PFSK-1 (cell line): Measurements from ENCODE around the gene ECD.

Experiments
- FOXP2 ChIP-seq: optimal IDR thresholded peaks from 2 replicates; pipeline ENCODE3; 2011; ENCODE audit warnings: borderline replicate concordance, control low read depth, inconsistent platforms; ENCODE audit not compliant: insufficient read depth; ENCODE audit errors: extremely low read length, extremely low read depth
- POLR2AphosphoS5 ChIP-seq: IDR thresholded peaks from 2 replicates; pipeline ENCODE4 v1.6.1; 2012; ENCODE audit warnings: low read depth, mild to moderate bottlenecking, control low read depth, low read length, moderate library complexity
- REST ChIP-seq, 2 experiments: IDR thresholded peaks; 2 replicates each; pipeline versions ENCODE4 v1.6.1 to v1.8.0; 2011 to 2012; ENCODE audit warnings: low read depth in 2 of 2, low read length in 2 of 2, control low read depth in 1 of 2, inconsistent platforms in 1 of 2, mild to moderate bottlenecking in 1 of 2, moderate library complexity in 1 of 2; ENCODE audit not compliant: insufficient read depth in 1 of 2
- SIN3A ChIP-seq: IDR thresholded peaks from 2 replicates; pipeline ENCODE4 v1.6.1; 2012; ENCODE audit warnings: mild to moderate bottlenecking, low read length, moderate library complexity, borderline replicate concordance; ENCODE audit not compliant: insufficient read depth
- TAF1 ChIP-seq: IDR thresholded peaks from 2 replicates; pipeline ENCODE4 v1.6.1; 2012; ENCODE audit warnings: low read length, control low read depth, borderline replicate concordance; ENCODE audit not compliant: insufficient read depth

Gene ECD

DNA sequence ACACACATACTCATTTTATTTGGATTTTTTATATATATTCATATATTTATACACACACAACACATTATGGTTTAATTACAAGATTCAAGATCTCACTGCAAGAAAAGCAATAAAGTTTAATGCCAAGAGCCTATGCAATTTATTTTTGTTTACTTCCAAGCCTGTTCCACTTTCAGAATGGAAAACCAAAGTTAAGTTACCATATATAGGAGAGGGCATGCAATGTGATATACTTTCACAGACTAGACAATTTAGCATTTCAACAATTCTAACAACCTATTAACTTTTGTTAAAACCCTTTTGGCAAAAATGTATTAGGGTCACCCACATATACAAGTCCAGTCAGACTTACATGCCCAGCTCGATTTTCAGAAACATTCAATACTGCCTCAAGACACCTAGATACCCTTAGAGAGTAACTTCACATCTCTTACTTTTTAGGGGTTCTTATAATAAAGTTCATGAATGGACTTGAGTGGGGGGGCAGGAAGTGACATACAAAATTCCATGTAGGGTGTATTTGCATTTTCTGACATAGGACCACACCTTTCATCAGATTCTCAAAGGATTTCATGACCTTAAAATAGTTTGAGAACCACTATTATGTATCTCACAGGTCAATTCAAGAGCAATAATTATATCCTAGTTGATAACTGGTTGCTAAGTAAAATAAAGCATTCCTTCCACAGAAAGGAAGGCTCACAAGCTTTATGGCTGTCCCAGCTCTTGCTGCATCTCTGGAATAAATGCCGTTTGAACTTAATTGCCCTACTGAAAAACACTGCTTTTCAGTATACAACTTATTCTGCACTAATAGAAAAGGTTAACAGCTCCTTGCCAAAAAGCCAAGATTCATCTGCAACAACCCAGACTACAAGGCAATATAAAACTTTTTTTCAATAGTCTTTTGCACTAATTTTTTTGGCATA lies 73.6 kb downstream of the ECD start:
- TF ChIP-seq REST (IDR thresholded peaks at IDR 0.05; ENCODE audit: insufficient read depth in 1 of 2, low read depth in 2 of 2, low read length in 2 of 2) (no peak), TAF1 (no peak), POLR2AphosphoS5 (no peak), FOXP2 (no peak), SIN3A (no peak)

DNA sequence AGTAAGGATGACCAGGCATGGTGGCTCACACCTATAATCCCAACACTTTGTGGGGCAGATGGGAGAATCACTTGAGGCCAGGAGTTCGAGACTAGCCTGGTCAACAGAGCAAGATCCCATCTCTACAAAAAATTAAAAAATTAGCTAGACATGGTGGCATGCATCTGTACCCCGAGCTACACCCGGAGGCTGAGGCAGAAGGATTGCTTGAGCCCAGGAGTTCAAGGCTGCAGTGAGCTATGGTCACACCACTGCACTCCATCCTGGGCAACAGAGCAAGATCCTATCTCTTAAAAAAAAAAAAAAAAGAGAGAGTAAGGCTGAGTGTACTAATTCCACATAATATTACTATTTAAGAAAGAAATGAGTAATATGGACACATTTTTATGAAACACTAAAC lies 75.0 kb downstream of the ECD start:
- TF ChIP-seq FOXP2 (no peak), REST (IDR thresholded peaks at IDR 0.05; ENCODE audit: insufficient read depth in 1 of 2, low read depth in 2 of 2, low read length in 2 of 2) (no peak), SIN3A (no peak), TAF1 (no peak), POLR2AphosphoS5 (no peak)

GRCh38 chr10:73088304-73088703 lies 79.5 kb downstream of the ECD start:
- TF ChIP-seq POLR2AphosphoS5 (no peak), FOXP2 (no peak), SIN3A (no peak), REST (IDR thresholded peaks at IDR 0.05; ENCODE audit: insufficient read depth in 1 of 2, low read depth in 2 of 2, low read length in 2 of 2) (no peak), TAF1 (no peak)

DNA sequence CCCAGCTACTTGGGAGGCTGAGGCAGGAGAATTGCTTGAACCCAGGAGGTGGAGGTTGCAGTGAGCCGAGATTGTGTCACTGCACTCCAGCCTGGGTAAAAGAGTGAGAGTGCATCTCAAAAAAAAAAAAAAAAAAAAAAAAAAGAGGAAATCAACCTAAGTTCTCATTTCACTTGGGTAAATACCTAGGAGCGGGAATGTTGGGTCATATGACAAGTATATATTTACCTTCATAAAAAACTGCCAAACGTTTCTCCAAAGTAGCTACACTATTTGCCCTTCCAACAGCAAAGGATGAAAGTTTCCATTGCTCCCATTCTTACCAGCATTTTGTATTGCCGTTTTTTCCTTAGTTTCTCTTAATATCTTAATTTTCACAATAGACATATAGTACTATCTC lies 81.0 kb downstream of the ECD start:
- TF ChIP-seq SIN3A (no peak), FOXP2 (no peak), TAF1 (no peak), REST (IDR thresholded peaks at IDR 0.05; ENCODE audit: insufficient read depth in 1 of 2, low read depth in 2 of 2, low read length in 2 of 2) (no peak), POLR2AphosphoS5 (no peak)
